HCT116 (cell line): ENCODE results near the gene PAK6. TPM values are rescaled to one million over a fixed set of nuclear protein-coding genes. Genes with fewer than 3 reads are reported as not detected.
A peak's percentile ranks its signal among the peaks of the same experiment; 100 is the strongest.

Experiments
- ATAC-seq: fragments of 200-7000 bp; cut with Tn5 transposase; 2 replicates; pipeline ENCODE4 v1.9.1; 2020; ENCODE audit warnings: mild to moderate bottlenecking, moderate library complexity
- BruUV-seq: library from RNA; stranded (reverse); fragments of 400-500 nt; replicated peaks from 2 replicates; lab custom pipeline; 2021; lab: Mats Ljungman, UMichigan
- CTCF ChIA-PET: fragments of 300-600 bp; sonication (Branson Sonifier 250); formaldehyde crosslinking; loops from one replicate; lab custom pipeline; 2021; ENCODE audit warnings: antibody characterized with exemption; lab: Charles Lee
- POLR2A ChIA-PET: fragments of 300-600, 350-600 bp; sonication (Branson Sonifier 250); formaldehyde crosslinking; loops from one replicate; lab custom pipeline; 2021; ENCODE audit warnings: antibody characterized with exemption; lab: Charles Lee
- RAD21 ChIA-PET, 2 experiments: fragments of 300-600 bp; sonication (Branson Sonifier 250); formaldehyde crosslinking; loops; one replicate each; lab custom pipeline; 2023; ENCODE audit warnings: low total read pairs in 2 of 2; ENCODE audit not compliant: uncharacterized antibody in 2 of 2, unreplicated experiment in 2 of 2, low non-redundant PET in 1 of 2; lab: Charles Lee
- DNase-seq: peaks from one replicate; pipeline ENCODE4 v3.0.0-alpha.2; 2010; ENCODE audit warnings: low read depth, low spot score
- H2AFZ ChIP-seq: fragments of 200-600 bp; shearing (Covaris generic), sonication (generic); 2 replicates; pipeline ENCODE4 v1.6.1; 2017; ENCODE audit warnings: low read depth, mixed run types, mixed read lengths, antibody characterized with exemption, low read length; ENCODE audit not compliant: poor library complexity, severe bottlenecking
- H3K27ac ChIP-seq: 2 replicates; pipeline ENCODE4 v1.5.1; 2012; ENCODE audit warnings: low read depth, low read length
- H3K27me3 ChIP-seq: fragments of 200-600 bp; sonication (generic); 2 replicates; pipeline ENCODE4 v1.6.1; 2016; ENCODE audit warnings: mixed run types, low read length, mixed read lengths; ENCODE audit not compliant: insufficient read depth
- H3K36me3 ChIP-seq, 2 experiments: fragments of 200-500 bp in 1 of 2; fragments of 200-600 bp in 1 of 2; sonication (Bioruptor generic) in 1 of 2; sonication (generic) in 1 of 2; 2 replicates each; pipeline versions ENCODE4 v1.5.1 to v1.6.1; 2014 to 2016; ENCODE audit warnings: low read length in 2 of 2, inconsistent platforms in 1 of 2, mixed read lengths in 1 of 2, mixed run types in 1 of 2; ENCODE audit not compliant: insufficient read depth in 2 of 2, control insufficient read depth in 1 of 2
- H3K4me1 ChIP-seq, 2 experiments: fragments of 200-600 bp in 1 of 2; sonication (generic) in 1 of 2; 2 replicates each; pipeline versions ENCODE4 v1.5.1 to v1.6.1; 2012 to 2017; ENCODE audit warnings: low read length in 2 of 2, inconsistent platforms in 1 of 2, mild to moderate bottlenecking in 1 of 2, mixed read lengths in 1 of 2, mixed run types in 1 of 2, moderate library complexity in 1 of 2; ENCODE audit not compliant: insufficient read depth in 2 of 2, control insufficient read depth in 1 of 2
- H3K4me2 ChIP-seq: fragments of 200-600 bp; sonication (generic); 2 replicates; pipeline ENCODE4 v1.6.1; 2017; ENCODE audit warnings: mixed run types, low read length, mixed read lengths
- H3K4me3 ChIP-seq, 2 experiments: fragments of 200-600 bp in 1 of 2; sonication (generic) in 1 of 2; replicated peaks in 1 of 2; 2 replicates each; pipeline ENCODE4 v1.5.1; 2011 to 2016; ENCODE audit warnings: low read length in 2 of 2, control low read depth in 1 of 2, low read depth in 1 of 2, mild to moderate bottlenecking in 1 of 2, mixed read lengths in 1 of 2, mixed run types in 1 of 2
- H3K79me2 ChIP-seq: fragments of 200-600 bp; sonication (generic); 2 replicates; pipeline ENCODE4 v1.6.1; 2017; ENCODE audit warnings: mild to moderate bottlenecking, mixed run types, low read length, moderate library complexity, mixed read lengths; ENCODE audit not compliant: insufficient read depth
- H3K9ac ChIP-seq: fragments of 200-600 bp; sonication (generic); 2 replicates; pipeline ENCODE4 v1.6.1; 2016; ENCODE audit warnings: low read length, mixed read lengths
- H3K9me2 ChIP-seq: fragments of 200-600 bp; sonication (generic), shearing (Covaris generic); 2 replicates; pipeline ENCODE4 v1.6.1; 2017; ENCODE audit warnings: mixed run types, mild to moderate bottlenecking, moderate library complexity; ENCODE audit not compliant: insufficient read depth
- H3K9me3 ChIP-seq, 2 experiments: fragments of 200-500 bp in 1 of 2; fragments of 200-600 bp in 1 of 2; sonication (Bioruptor generic) in 1 of 2; sonication (generic) in 1 of 2; 2 replicates each; pipeline ENCODE4 v1.6.1; 2014 to 2017; ENCODE audit warnings: low read length in 2 of 2, mixed read lengths in 2 of 2, inconsistent platforms in 1 of 2, low read depth in 1 of 2, mild to moderate bottlenecking in 1 of 2, mixed run types in 1 of 2, moderate library complexity in 1 of 2; ENCODE audit not compliant: control insufficient read depth in 1 of 2, insufficient read depth in 1 of 2
- H4K20me1 ChIP-seq: fragments of 200-600 bp; sonication (generic), shearing (Covaris generic); 2 replicates; pipeline ENCODE4 v1.6.1; 2017; ENCODE audit warnings: mixed run types, mild to moderate bottlenecking, moderate library complexity; ENCODE audit not compliant: insufficient read depth
- CBX3 ChIP-seq: IDR thresholded peaks from 2 replicates; pipeline ENCODE4 v1.6.1; 2012; ENCODE audit warnings: low read depth
- CEBPB ChIP-seq: IDR thresholded peaks from 2 replicates; pipeline ENCODE4 v1.6.1; 2012; ENCODE audit warnings: low read depth
- EGR1 ChIP-seq: IDR thresholded peaks from 2 replicates; pipeline ENCODE4 v1.6.1; 2012; ENCODE audit warnings: low read depth
- ELF1 ChIP-seq: IDR thresholded peaks from 2 replicates; pipeline ENCODE4 v1.6.1; 2012; ENCODE audit warnings: low read depth, borderline replicate concordance
- EZH2phosphoT487 ChIP-seq: fragments of 200-600 bp; IDR thresholded peaks from 2 replicates; pipeline ENCODE4 v1.6.1; 2018; ENCODE audit warnings: antibody characterized with exemption, borderline replicate concordance
- FOSL1 ChIP-seq: IDR thresholded peaks from 2 replicates; pipeline ENCODE4 v1.6.1; 2012; ENCODE audit warnings: low read depth
- POLR2AphosphoS5 ChIP-seq: IDR thresholded peaks from 2 replicates; pipeline ENCODE4 v1.6.1; 2011; ENCODE audit warnings: mild to moderate bottlenecking, low read depth, low read length, moderate library complexity
- RAD21 ChIP-seq: IDR thresholded peaks from 2 replicates; pipeline ENCODE4 v1.6.1; 2012; ENCODE audit warnings: low read depth, mild to moderate bottlenecking
- SP1 ChIP-seq: IDR thresholded peaks from 2 replicates; pipeline ENCODE4 v1.6.1; 2012; ENCODE audit warnings: low read depth
- SRF ChIP-seq: IDR thresholded peaks from 2 replicates; pipeline ENCODE4 v1.6.1; 2012; ENCODE audit warnings: low read depth
- TCF7L2 ChIP-seq: IDR thresholded peaks from 2 replicates; pipeline ENCODE4 v1.7.0; 2011; ENCODE audit warnings: borderline replicate concordance, inconsistent platforms; ENCODE audit not compliant: insufficient read depth, insufficient read length; ENCODE audit errors: extremely low read depth
- YY1 ChIP-seq: IDR thresholded peaks from 2 replicates; pipeline ENCODE4 v1.6.1; 2011; ENCODE audit warnings: low read length, low read depth, moderate library complexity, mild to moderate bottlenecking; ENCODE audit not compliant: insufficient replicate concordance; ENCODE audit errors: extremely low read depth
- intact Hi-C: fragments of 100-400 bp; cut with micrococcal nuclease; formaldehyde crosslinking; loops from 2 replicates; pipeline ENCODE4 v1.10.0; 2022
- total RNA-seq: library from RNA; stranded (reverse); gene quantifications from one replicate; pipeline ENCODE4 v1.2.1, GENCODE V29; 2021; ENCODE audit not compliant: unreplicated experiment
- TF ChIP-seq, protein P1 (sequence below): IDR thresholded peaks from 2 replicates; pipeline ENCODE4 v1.6.1; 2011; ENCODE audit warnings: mild to moderate bottlenecking, low read length, moderate library complexity; ENCODE audit not compliant: insufficient replicate concordance; ENCODE audit errors: extremely low read depth

The PAK6 gene
- total RNA-seq, 1 experiment from 2014 or later = 19.9 TPM

DNA sequence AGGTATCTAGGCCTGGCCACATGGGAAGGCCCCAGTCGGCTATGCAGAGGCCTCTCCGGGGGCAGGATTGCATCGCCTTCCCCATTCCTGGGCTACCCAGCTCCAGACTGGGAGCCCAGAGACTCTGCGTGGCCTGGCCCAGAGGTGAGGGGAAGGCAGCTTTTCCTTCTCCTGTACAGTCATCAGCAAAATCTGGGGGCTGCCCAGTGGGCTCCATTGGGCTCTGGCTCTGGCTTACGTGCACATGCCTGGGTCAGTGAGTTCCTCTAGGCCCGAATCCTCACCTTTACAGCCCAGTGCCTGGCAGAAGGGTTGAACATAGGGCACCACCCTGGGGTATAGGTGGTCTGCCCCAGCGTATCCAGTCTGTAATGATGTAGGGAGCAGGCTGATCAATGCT lies 47.9 kb downstream of the PAK6 start:
- no peak overlapping the region for H3K4me3 ChIP-seq
- H3K9me2 ChIP-seq = no peaks in the 10 kb centered on the region
- BruUV-seq = no TSS peak
- no peaks in the 10 kb centered on the region for H4K20me1 ChIP-seq
- H3K4me1 ChIP-seq = peaks cover 59 to 81% of the 10 kb centered on the region in 2 experiments
- H3K4me2 ChIP-seq = peak overlapping the region; percentile 74; the same call in 1 of the 2 replicates
- no peaks in the 10 kb centered on the region for H3K79me2 ChIP-seq
- no peak overlapping the region for H3K9ac ChIP-seq
- no peaks in the 10 kb centered on the region for H3K27me3 ChIP-seq
- DNase-seq (no peak), ATAC-seq (no peak)
- intact Hi-C loops = no loop called here
- ChIA-PET RAD21 (no interaction called here), CTCF (interaction anchor here (1.6 kb wide), 1 partner anchor 70 kb away, joined by 5 read pairs; no protein-coding TSS in a partner anchor), POLR2A (interaction anchor here (0.7 kb wide), 1 partner anchor 18 kb away, joined by 3 read pairs; no protein-coding TSS in a partner anchor)
- H3K9me3 ChIP-seq = no peaks in the 10 kb centered on the region
- no peak overlapping the region for H2AFZ ChIP-seq
- no peak overlapping the region for H3K27ac ChIP-seq
- no peak for TF ChIP-seq CEBPB
- TF ChIP-seq EZH2phosphoT487 = no peak
- TF ChIP-seq FOSL1 = no peak
- no peak for TF ChIP-seq POLR2AphosphoS5
- no peak for TF ChIP-seq EGR1
- TF ChIP-seq CBX3 = no peak
- no peak for TF ChIP-seq ELF1
- no peak for TF ChIP-seq SRF
- H3K36me3 ChIP-seq = no peaks in the 10 kb centered on the region

DNA sequence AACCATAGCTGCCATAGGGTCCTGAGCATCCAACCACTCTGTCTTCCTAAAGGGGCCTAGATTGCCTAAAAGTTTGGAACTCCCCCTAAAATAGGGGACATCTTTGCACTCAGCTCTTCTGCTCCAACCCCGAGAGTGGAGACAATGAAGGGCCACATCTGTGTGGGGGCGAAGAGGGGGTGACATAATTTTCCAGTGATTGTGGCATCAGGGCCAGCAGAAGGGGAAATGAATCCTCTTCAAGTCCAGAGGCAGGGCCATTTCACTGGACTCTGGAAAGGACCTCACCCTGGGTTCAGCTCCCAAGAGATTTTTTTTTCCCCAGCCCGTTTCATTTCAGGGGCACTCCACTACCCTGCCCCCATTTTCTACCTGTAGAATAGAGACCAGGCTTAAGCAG lies 48.6 kb downstream of the PAK6 start:
- RAD21 ChIA-PET = no interaction called here
- Histone ChIP-seq H3K4me1 (peaks cover 59 to 77% of the 10 kb centered on the region in 2 experiments), H3K9ac (no peak overlapping the region), H3K27ac (no peak overlapping the region), H2AFZ (no peak overlapping the region), H3K4me3 (no peak overlapping the region), H4K20me1 (no peaks in the 10 kb centered on the region), H3K79me2 (no peaks in the 10 kb centered on the region), H3K9me3 (no peaks in the 10 kb centered on the region), H3K9me2 (no peaks in the 10 kb centered on the region), H3K4me2 (no peak overlapping the region), H3K27me3 (no peaks in the 10 kb centered on the region), H3K36me3 (no peaks in the 10 kb centered on the region)
- DNase-seq (no peak), ATAC-seq (no peak)
- intact Hi-C loops = no loop called here
- BruUV-seq = no TSS peak
- POLR2A ChIA-PET = interaction anchor here (0.7 kb wide), 1 partner anchor 1044 kb away, joined by 3 read pairs; no protein-coding TSS in a partner anchor
- no peak for TF ChIP-seq SP1
- no peak for TF ChIP-seq YY1
- TF ChIP-seq CBX3 = no peak
- no peak for TF ChIP-seq RAD21
- TF ChIP-seq ELF1 = no peak
- no peak for TF ChIP-seq EGR1
- TF ChIP-seq TCF7L2 = no peak
- TF ChIP-seq FOSL1 = no peak
- TF ChIP-seq, protein P1, sequence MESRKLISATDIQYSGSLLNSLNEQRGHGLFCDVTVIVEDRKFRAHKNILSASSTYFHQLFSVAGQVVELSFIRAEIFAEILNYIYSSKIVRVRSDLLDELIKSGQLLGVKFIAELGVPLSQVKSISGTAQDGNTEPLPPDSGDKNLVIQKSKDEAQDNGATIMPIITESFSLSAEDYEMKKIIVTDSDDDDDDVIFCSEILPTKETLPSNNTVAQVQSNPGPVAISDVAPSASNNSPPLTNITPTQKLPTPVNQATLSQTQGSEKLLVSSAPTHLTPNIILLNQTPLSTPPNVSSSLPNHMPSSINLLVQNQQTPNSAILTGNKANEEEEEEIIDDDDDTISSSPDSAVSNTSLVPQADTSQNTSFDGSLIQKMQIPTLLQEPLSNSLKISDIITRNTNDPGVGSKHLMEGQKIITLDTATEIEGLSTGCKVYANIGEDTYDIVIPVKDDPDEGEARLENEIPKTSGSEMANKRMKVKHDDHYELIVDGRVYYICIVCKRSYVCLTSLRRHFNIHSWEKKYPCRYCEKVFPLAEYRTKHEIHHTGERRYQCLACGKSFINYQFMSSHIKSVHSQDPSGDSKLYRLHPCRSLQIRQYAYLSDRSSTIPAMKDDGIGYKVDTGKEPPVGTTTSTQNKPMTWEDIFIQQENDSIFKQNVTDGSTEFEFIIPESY = no peak
- CTCF ChIA-PET = interaction anchor here (1.0 to 2.9 kb wide), 5 partner anchors 9 to 133 kb away, joined by 3 to 24 read pairs (median 6); no protein-coding TSS in a partner anchor
